GM21367 (cell line): ENCODE measurements around the gene GET4.
"Not testable (repeated sequence)": the region's sequence is repeated elsewhere in the genome, so short reads cannot be mapped to it uniquely, and the experiment has no call there.

ENCODE experiments used
- ATAC-seq: cut with Tn5 transposase; IDR thresholded peaks from one replicate; pipeline ENCODE4 v1.9.1; 2021; ENCODE audit not compliant: unreplicated experiment

GET4 gene

GRCh38 chr7:868189-868486, 8.2 kb upstream of the GET4 start:
- ATAC-seq: no peak

- no peak for ATAC-seq
Measured at GRCh38 chr7:869348-869747, 7.0 kb upstream of the GET4 start.

GRCh38 chr7:871900-872537, 4.3 kb upstream of the GET4 start:
- ATAC-seq: no peak

- ATAC-seq: not testable (repeated sequence)
Measured at GRCh38 chr7:872685-873084, 3.7 kb upstream of the GET4 start.

- ATAC-seq: peak; percentile 28
Measured at GRCh38 chr7:873367-874002, 2.9 kb upstream of the GET4 start.

GRCh38 chr7:874031-874749, 2.2 kb upstream of the GET4 start:
- no peak for ATAC-seq

GRCh38 chr7:875051-875450, 1.3 kb upstream of the GET4 start:
- ATAC-seq: no peak

GRCh38 chr7:875476-876076, 778 bp upstream of the GET4 start:
- no peak for ATAC-seq

GRCh38 chr7:876972-877311, 588 bp downstream of the GET4 start:
- peak; percentile 15 for ATAC-seq

GRCh38 chr7:877312-878232, 1.2 kb downstream of the GET4 start:
- ATAC-seq: no peak

GRCh38 chr7:879093-879492, 2.7 kb downstream of the GET4 start:
- ATAC-seq: no peak

- ATAC-seq: no peak
Measured at GRCh38 chr7:879706-880105, 3.4 kb downstream of the GET4 start.

- no peak for ATAC-seq
Measured at GRCh38 chr7:880450-880849, 4.1 kb downstream of the GET4 start.

GRCh38 chr7:881441-882234, 5.3 kb downstream of the GET4 start:
- ATAC-seq: no peak

GRCh38 chr7:882336-883035, 6.1 kb downstream of the GET4 start:
- no peak for ATAC-seq

- ATAC-seq: no peak
Measured at GRCh38 chr7:883055-884021, 7.0 kb downstream of the GET4 start.

GRCh38 chr7:884191-885003, 8.0 kb downstream of the GET4 start:
- no peak for ATAC-seq
